DND-41 (cell line): ENCODE data around the gene ASPG.

Experiments used
- ATAC-seq: fragments of 200-7000 bp; cut with Tn5 transposase; 3 replicates; pipeline ENCODE4 v1.9.1; 2021; ENCODE audit warnings: low read depth; ENCODE audit not compliant: insufficient read depth
- DNase-seq: peaks from one replicate; pipeline ENCODE4 v3.0.0-alpha.2; 2020
- H2AFZ ChIP-seq: 2 replicates; pipeline ENCODE4 v1.6.0; 2012; ENCODE audit warnings: low read depth, low read length
- H3K27ac ChIP-seq: 2 replicates; pipeline ENCODE4 v1.5.1; 2012; ENCODE audit warnings: low read length, inconsistent platforms
- H3K27me3 ChIP-seq: fragments of 200-600 bp; sonication (generic); 2 replicates; pipeline ENCODE4 v1.6.0; 2012; ENCODE audit warnings: low read length, mild to moderate bottlenecking, inconsistent platforms; ENCODE audit not compliant: insufficient read depth, poor library complexity
- H3K36me3 ChIP-seq: 2 replicates; pipeline ENCODE4 v1.5.1; 2012; ENCODE audit warnings: low read length, inconsistent platforms; ENCODE audit not compliant: insufficient read depth
- H3K4me1 ChIP-seq: 2 replicates; pipeline ENCODE4 v1.5.1; 2012; ENCODE audit warnings: mild to moderate bottlenecking, low read length; ENCODE audit not compliant: insufficient read depth
- H3K4me2 ChIP-seq: 2 replicates; pipeline ENCODE4 v1.6.0; 2012; ENCODE audit warnings: mild to moderate bottlenecking, moderate library complexity, low read length, inconsistent platforms; ENCODE audit not compliant: insufficient read depth
- H3K4me3 ChIP-seq, 2 experiments: fragments of 200-600 bp in 1 of 2; shearing (Covaris generic) in 1 of 2; 2 replicates each; pipeline ENCODE4 v1.5.1; 2012 to 2016; ENCODE audit warnings: inconsistent platforms in 2 of 2, low read length in 2 of 2, mild to moderate bottlenecking in 2 of 2, low read depth in 1 of 2, moderate library complexity in 1 of 2
- H3K79me2 ChIP-seq: 2 replicates; pipeline ENCODE4 v1.6.0; 2012; ENCODE audit warnings: low read length, inconsistent platforms; ENCODE audit not compliant: insufficient read depth
- H3K9ac ChIP-seq: 2 replicates; pipeline ENCODE4 v1.6.0; 2012; ENCODE audit warnings: low read depth, mild to moderate bottlenecking, inconsistent platforms, low read length, moderate library complexity
- H3K9me3 ChIP-seq: 2 replicates; pipeline ENCODE4 v1.5.1; 2012; ENCODE audit warnings: low read length, moderate library complexity, mild to moderate bottlenecking, inconsistent platforms; ENCODE audit not compliant: insufficient read depth, severe bottlenecking
- H4K20me1 ChIP-seq: 2 replicates; pipeline ENCODE4 v1.6.0; 2012; ENCODE audit warnings: low read length; ENCODE audit not compliant: insufficient read depth
- EZH2 ChIP-seq: IDR thresholded peaks from 3 replicates; pipeline ENCODE4 v1.6.1; 2012; ENCODE audit warnings: borderline replicate concordance, low read depth, mild to moderate bottlenecking, moderate library complexity, low read length, inconsistent platforms; ENCODE audit not compliant: severe bottlenecking
- TF ChIP-seq, protein P1 (sequence below): IDR thresholded peaks from 2 replicates; pipeline ENCODE4 v1.5.1; 2012; ENCODE audit warnings: borderline replicate concordance, low read length, moderate library complexity, mild to moderate bottlenecking; ENCODE audit not compliant: poor library complexity, severe bottlenecking; ENCODE audit errors: extremely low read depth

Gene ASPG

DNA sequence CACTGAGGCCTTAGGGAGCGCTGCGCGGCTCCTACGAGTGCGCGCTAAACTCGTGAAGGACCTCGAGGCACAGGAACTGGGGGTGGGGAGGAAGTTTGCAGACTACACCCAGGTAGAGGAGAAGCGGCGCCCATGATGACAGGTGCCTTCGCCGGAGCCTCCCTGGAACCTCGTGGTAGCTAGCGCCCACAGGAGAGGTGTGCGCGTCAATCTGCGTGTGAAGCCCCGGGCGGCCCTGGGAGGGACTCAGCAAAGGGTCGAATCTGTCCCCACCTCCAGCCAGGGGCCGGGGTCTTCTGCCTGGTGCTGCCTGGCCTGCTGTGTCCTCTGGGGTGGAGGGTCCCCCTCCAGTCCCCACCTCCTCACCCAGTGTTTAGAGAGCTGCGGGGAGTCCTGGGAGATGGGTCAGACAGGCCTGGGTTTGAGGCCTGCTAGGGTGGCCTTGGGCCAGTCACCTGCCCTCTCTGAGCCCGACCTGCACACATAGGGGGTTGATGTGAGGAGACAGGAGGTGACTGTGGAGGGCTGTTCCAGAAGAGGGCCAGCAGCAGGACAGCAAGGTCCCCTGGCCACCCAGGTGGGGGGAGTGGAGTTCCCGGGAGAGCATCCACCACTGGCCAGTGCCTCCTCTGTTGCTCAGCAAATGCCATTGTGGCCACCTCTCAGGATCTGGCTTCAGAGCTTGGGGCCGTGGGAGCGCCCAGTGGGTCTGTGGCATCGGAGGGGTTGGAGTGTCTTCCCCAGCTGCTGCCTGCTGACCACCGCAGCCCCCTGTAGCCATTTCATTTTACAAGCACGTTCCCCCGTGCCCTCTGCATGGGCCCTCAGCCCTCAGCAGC, 32.7 kb downstream of the ASPG start:
- Histone ChIP-seq H3K4me1 (no peaks in the 10 kb centered on the region), H3K79me2 (no peaks in the 10 kb centered on the region), H3K27me3 (peaks cover 4% of the 10 kb centered on the region), H3K9ac (no peak overlapping the region), H3K4me2 (no peak overlapping the region), H4K20me1 (no peaks in the 10 kb centered on the region; the same call in 1 of the 2 replicates), H2AFZ (no peak overlapping the region), H3K4me3 (no peak overlapping the region), H3K9me3 (no peaks in the 10 kb centered on the region), H3K36me3 (no peaks in the 10 kb centered on the region), H3K27ac (no peak overlapping the region)
- ATAC-seq (no peak), DNase-seq (no peak)
- TF ChIP-seq, protein P1, sequence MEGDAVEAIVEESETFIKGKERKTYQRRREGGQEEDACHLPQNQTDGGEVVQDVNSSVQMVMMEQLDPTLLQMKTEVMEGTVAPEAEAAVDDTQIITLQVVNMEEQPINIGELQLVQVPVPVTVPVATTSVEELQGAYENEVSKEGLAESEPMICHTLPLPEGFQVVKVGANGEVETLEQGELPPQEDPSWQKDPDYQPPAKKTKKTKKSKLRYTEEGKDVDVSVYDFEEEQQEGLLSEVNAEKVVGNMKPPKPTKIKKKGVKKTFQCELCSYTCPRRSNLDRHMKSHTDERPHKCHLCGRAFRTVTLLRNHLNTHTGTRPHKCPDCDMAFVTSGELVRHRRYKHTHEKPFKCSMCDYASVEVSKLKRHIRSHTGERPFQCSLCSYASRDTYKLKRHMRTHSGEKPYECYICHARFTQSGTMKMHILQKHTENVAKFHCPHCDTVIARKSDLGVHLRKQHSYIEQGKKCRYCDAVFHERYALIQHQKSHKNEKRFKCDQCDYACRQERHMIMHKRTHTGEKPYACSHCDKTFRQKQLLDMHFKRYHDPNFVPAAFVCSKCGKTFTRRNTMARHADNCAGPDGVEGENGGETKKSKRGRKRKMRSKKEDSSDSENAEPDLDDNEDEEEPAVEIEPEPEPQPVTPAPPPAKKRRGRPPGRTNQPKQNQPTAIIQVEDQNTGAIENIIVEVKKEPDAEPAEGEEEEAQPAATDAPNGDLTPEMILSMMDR = no peak
- no peak for TF ChIP-seq EZH2

DNA sequence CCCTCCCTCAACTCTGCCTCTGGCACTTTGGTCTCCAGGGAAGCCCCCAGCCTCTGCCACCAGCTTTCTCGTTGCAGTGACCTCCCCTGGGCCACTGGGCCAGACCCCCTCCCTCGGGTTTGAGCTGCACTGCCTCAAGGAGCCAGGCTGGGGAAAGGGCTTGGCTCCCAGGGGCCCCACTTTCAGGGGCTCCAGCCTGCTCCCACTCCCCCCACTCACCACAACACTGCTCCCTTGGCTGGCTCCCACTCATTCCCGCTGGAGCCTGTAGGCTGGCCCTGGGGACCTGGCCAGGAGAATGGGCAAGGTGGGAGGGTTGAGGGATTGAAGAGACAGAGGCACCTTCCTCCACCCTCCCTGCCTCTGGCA, 33.6 kb downstream of the ASPG start:
- Histone ChIP-seq H3K4me3 (no peak overlapping the region), H2AFZ (no peak overlapping the region), H4K20me1 (no peaks in the 10 kb centered on the region), H3K36me3 (no peaks in the 10 kb centered on the region), H3K27ac (no peak overlapping the region), H3K4me1 (no peaks in the 10 kb centered on the region), H3K9me3 (peaks cover 6% of the 10 kb centered on the region), H3K79me2 (no peaks in the 10 kb centered on the region), H3K27me3 (peaks cover 4% of the 10 kb centered on the region), H3K4me2 (no peak overlapping the region), H3K9ac (no peak overlapping the region)
- TF ChIP-seq, protein P1 = no peak
- no peak for TF ChIP-seq EZH2
- ATAC-seq (no peak), DNase-seq (no peak)

DNA sequence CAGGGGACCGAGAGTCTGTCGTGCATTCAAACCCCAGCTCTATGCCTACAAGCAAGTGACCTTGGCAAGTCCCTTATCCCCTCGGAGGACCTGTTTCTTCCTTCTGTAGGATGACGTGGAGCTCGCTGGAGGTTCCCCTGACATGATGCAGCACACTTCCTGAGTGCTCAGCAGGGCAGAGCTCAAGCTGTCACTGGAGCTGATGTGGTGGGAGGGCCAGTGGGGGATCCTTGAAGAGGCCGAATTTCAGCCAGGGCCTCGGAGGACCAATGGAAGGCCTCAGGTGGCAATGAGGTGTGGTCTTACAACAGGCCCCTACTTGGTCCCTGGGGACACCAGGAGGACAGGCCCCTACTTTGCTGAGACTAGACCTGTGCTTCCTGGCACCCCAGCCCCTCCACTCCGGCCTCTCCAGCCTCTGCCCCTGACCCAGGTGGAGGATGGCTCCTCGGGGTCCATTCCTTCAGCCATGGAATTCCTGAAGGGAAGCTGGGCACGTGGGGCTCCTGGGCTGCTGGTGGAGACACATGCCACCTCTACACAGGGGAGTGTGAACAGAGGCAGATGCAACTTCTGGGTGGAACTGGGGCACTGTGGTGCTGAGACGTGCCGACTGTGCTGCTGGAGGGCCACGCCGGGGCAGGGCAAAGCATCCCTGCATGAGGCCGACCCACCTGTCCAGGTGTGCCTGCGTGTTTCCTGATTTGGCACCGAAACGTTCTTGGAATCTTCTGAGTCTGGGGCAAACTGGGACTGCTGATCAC, 34.2 kb downstream of the ASPG start:
- Histone ChIP-seq H3K4me1 (no peaks in the 10 kb centered on the region), H3K4me2 (no peak overlapping the region), H3K79me2 (no peaks in the 10 kb centered on the region), H4K20me1 (no peaks in the 10 kb centered on the region), H3K4me3 (no peak overlapping the region), H3K9ac (no peak overlapping the region), H3K27me3 (peaks cover 4% of the 10 kb centered on the region), H3K27ac (no peak overlapping the region), H3K9me3 (peaks cover 8% of the 10 kb centered on the region), H3K36me3 (no peaks in the 10 kb centered on the region), H2AFZ (no peak overlapping the region)
- ATAC-seq = no peak
- no peak for DNase-seq
- TF ChIP-seq, protein P1 = no peak
- TF ChIP-seq EZH2 = no peak
